ENCODE results near the gene ZC3H14. TPM values are rescaled to one million over a fixed set of nuclear protein-coding genes. Genes with fewer than 3 reads are reported as not detected.

Gene ZC3H14
- total RNA-seq, 1 experiment from 2014 or later, result 66.2 TPM

DNA sequence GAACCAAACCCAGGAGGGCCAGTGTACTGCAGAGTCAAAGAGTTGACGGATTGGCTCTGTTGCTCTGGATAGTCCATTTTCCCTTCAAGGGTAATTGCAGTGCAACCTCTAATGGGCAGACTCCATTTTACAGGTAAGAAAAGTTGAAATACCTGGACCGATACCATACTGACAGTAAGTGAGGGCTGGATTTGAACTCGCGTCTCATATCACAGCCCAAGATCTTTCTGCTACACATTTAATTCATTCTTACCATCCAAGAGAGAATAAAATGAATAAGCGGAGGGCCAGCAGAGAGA lies 356 bp upstream of the ZC3H14 start:
- peaks cover 3 to 18% of the 10 kb centered on the region in 2 experiments; a peak in 1 of 4 replicates for H3K4me1 ChIP-seq (ENCODE audit: control insufficient read depth in 1 of 2, insufficient read depth in 2 of 2, low read length in 2 of 2)
- ATAC-seq (peak; percentile 26), DNase-seq (ENCODE audit: low read depth, low spot score) (no peak)
- no peak overlapping the region for H2AFZ ChIP-seq (ENCODE audit: low read depth, low read length, poor library complexity, severe bottlenecking)
- peak overlapping the region; percentile 95 for H3K27ac ChIP-seq (ENCODE audit: low read depth, low read length)
- peaks cover 44% of the 10 kb centered on the region for H3K79me2 ChIP-seq (ENCODE audit: insufficient read depth, low read length)
- BruUV-seq (replicated peaks), result no TSS peak
- H4K20me1 ChIP-seq (ENCODE audit: insufficient read depth), result no peaks in the 10 kb centered on the region
- TF ChIP-seq, protein P1, sequence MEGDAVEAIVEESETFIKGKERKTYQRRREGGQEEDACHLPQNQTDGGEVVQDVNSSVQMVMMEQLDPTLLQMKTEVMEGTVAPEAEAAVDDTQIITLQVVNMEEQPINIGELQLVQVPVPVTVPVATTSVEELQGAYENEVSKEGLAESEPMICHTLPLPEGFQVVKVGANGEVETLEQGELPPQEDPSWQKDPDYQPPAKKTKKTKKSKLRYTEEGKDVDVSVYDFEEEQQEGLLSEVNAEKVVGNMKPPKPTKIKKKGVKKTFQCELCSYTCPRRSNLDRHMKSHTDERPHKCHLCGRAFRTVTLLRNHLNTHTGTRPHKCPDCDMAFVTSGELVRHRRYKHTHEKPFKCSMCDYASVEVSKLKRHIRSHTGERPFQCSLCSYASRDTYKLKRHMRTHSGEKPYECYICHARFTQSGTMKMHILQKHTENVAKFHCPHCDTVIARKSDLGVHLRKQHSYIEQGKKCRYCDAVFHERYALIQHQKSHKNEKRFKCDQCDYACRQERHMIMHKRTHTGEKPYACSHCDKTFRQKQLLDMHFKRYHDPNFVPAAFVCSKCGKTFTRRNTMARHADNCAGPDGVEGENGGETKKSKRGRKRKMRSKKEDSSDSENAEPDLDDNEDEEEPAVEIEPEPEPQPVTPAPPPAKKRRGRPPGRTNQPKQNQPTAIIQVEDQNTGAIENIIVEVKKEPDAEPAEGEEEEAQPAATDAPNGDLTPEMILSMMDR (IDR thresholded peaks at IDR 0.05 in 2 of 3, conservative IDR thresholded peaks at IDR 0.05 in 1 of 3; ENCODE audit: borderline replicate concordance in 1 of 3, insufficient read depth in 1 of 3, low read depth in 2 of 3, low read length in 2 of 3), result no peak
- TF ChIP-seq ZNF274 (IDR thresholded peaks at IDR 0.05; ENCODE audit: low read depth, low read length), result no peak
- TF ChIP-seq SIN3A (IDR thresholded peaks at IDR 0.05; ENCODE audit: low read depth), result no peak
- H3K27me3 ChIP-seq (ENCODE audit: insufficient read depth, low read length), result no peaks in the 10 kb centered on the region
- ChIA-PET POLR2A (no interaction called here), RAD21 (ENCODE audit: low non-redundant PET in 1 of 2, low total read pairs in 2 of 2, uncharacterized antibody in 2 of 2, unreplicated experiment in 2 of 2) (no interaction called here), CTCF (no interaction called here)
- H3K36me3 ChIP-seq (ENCODE audit: control insufficient read depth in 1 of 2, insufficient read depth in 2 of 2, low read length in 2 of 2), result peaks cover 0 to under 1% of the 10 kb centered on the region in 2 experiments; a peak in 2 of 4 replicates
- H3K4me2 ChIP-seq (ENCODE audit: low read length), result peak overlapping the region; percentile 75
- H3K4me3 ChIP-seq (replicated peaks in 1 of 2; ENCODE audit: low read depth in 1 of 2, low read length in 2 of 2), result peak overlapping the region; percentile 79 to 92
- H3K9me2 ChIP-seq (ENCODE audit: insufficient read depth), result no peaks in the 10 kb centered on the region
- intact Hi-C loops (cut with micrococcal nuclease), result no loop called here
- peak overlapping the region; percentile 87 for H3K9ac ChIP-seq (ENCODE audit: low read length)
- no peaks in the 10 kb centered on the region for H3K9me3 ChIP-seq (ENCODE audit: control insufficient read depth in 1 of 2, insufficient read depth in 1 of 2, low read depth in 1 of 2, low read length in 2 of 2)

DNA sequence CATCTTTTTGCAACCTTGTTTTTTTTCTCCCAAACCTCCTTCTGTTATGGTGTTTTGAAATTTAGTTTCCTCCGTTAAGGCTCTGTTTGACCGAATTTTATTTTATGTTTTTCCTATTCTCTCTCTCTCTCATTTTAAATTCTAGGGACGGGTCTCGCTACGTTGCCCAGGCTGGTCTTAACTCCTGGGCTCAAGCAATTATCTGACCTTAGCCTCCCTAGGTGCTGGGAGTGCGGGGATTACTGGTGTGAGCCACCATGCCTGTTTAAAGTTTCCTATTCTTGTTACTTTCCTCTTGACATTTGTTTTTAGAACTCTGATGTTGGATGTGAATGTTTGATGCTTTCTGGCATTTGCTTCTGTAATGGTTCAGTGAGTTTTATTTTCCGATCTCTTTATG lies 1.0 kb downstream of the ZC3H14 start:
- peak overlapping the region; percentile 87 for H3K9ac ChIP-seq (ENCODE audit: low read length)
- H3K4me1 ChIP-seq (ENCODE audit: control insufficient read depth in 1 of 2, insufficient read depth in 2 of 2, low read length in 2 of 2), result peaks cover 3 to 18% of the 10 kb centered on the region in 2 experiments; a peak in 1 of 4 replicates
- peak overlapping the region; percentile 95; the same call in 1 of the 2 replicates for H3K27ac ChIP-seq (ENCODE audit: low read depth, low read length)
- peaks cover 56% of the 10 kb centered on the region for H3K79me2 ChIP-seq (ENCODE audit: insufficient read depth, low read length)
- ChIA-PET POLR2A (no interaction called here), RAD21 (ENCODE audit: low non-redundant PET in 1 of 2, low total read pairs in 2 of 2, uncharacterized antibody in 2 of 2, unreplicated experiment in 2 of 2) (no interaction called here), CTCF (no interaction called here)
- no TSS peak for BruUV-seq (replicated peaks)
- H2AFZ ChIP-seq (ENCODE audit: low read depth, low read length, poor library complexity, severe bottlenecking), result no peak overlapping the region
- H3K27me3 ChIP-seq (ENCODE audit: insufficient read depth, low read length), result no peaks in the 10 kb centered on the region
- H3K9me3 ChIP-seq (ENCODE audit: control insufficient read depth in 1 of 2, insufficient read depth in 1 of 2, low read depth in 1 of 2, low read length in 2 of 2), result no peaks in the 10 kb centered on the region
- intact Hi-C loops (cut with micrococcal nuclease), result no loop called here
- H3K36me3 ChIP-seq (ENCODE audit: control insufficient read depth in 1 of 2, insufficient read depth in 2 of 2, low read length in 2 of 2), result peaks cover 10 to 11% of the 10 kb centered on the region in 2 experiments; a peak in 3 of 4 replicates
- peak overlapping the region; percentile 79 to 92 for H3K4me3 ChIP-seq (replicated peaks in 1 of 2; ENCODE audit: low read depth in 1 of 2, low read length in 2 of 2)
- H3K4me2 ChIP-seq (ENCODE audit: low read length), result peak overlapping the region; percentile 75
- no peaks in the 10 kb centered on the region for H3K9me2 ChIP-seq (ENCODE audit: insufficient read depth)
- ATAC-seq, result no peak
- no peak for DNase-seq (ENCODE audit: low read depth, low spot score)
- no peaks in the 10 kb centered on the region for H4K20me1 ChIP-seq (ENCODE audit: insufficient read depth)
- TF ChIP-seq ZNF274 (IDR thresholded peaks at IDR 0.05; ENCODE audit: low read depth, low read length) (no peak), ELF1 (IDR thresholded peaks at IDR 0.05; ENCODE audit: borderline replicate concordance, low read depth) (no peak), TCF7L2 (IDR thresholded peaks at IDR 0.05; ENCODE audit: borderline replicate concordance, extremely low read depth, insufficient read depth, insufficient read length) (no peak), EZH2phosphoT487 (IDR thresholded peaks at IDR 0.05; ENCODE audit: borderline replicate concordance) (no peak), RAD21 (IDR thresholded peaks at IDR 0.05; ENCODE audit: low read depth) (no peak), POLR2A (IDR thresholded peaks at IDR 0.05; ENCODE audit: borderline replicate concordance, extremely low read depth, insufficient read depth, insufficient read length) (no peak), EGR1 (IDR thresholded peaks at IDR 0.05; ENCODE audit: low read depth) (no peak), SRF (IDR thresholded peaks at IDR 0.05; ENCODE audit: low read depth) (no peak), ZFX (IDR thresholded peaks at IDR 0.05) (no peak), CBX3 (IDR thresholded peaks at IDR 0.05; ENCODE audit: low read depth) (no peak), EZH2 (IDR thresholded peaks at IDR 0.05) (no peak), CEBPB (IDR thresholded peaks at IDR 0.05; ENCODE audit: low read depth) (no peak)
- TF ChIP-seq, protein P2, sequence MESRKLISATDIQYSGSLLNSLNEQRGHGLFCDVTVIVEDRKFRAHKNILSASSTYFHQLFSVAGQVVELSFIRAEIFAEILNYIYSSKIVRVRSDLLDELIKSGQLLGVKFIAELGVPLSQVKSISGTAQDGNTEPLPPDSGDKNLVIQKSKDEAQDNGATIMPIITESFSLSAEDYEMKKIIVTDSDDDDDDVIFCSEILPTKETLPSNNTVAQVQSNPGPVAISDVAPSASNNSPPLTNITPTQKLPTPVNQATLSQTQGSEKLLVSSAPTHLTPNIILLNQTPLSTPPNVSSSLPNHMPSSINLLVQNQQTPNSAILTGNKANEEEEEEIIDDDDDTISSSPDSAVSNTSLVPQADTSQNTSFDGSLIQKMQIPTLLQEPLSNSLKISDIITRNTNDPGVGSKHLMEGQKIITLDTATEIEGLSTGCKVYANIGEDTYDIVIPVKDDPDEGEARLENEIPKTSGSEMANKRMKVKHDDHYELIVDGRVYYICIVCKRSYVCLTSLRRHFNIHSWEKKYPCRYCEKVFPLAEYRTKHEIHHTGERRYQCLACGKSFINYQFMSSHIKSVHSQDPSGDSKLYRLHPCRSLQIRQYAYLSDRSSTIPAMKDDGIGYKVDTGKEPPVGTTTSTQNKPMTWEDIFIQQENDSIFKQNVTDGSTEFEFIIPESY (IDR thresholded peaks at IDR 0.05; ENCODE audit: extremely low read depth, insufficient replicate concordance, low read length), result no peak
- TF ChIP-seq, protein P3, sequence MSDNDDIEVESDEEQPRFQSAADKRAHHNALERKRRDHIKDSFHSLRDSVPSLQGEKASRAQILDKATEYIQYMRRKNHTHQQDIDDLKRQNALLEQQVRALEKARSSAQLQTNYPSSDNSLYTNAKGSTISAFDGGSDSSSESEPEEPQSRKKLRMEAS (IDR thresholded peaks at IDR 0.05), result no peak
